SK-N-SH treated with all-trans-retinoic acid at 6 μM for 48 hours (cell line): ENCODE measurements around the gene TTC27.

Source experiments
- ARNTL ChIP-seq: fragments of 450-650 bp; formaldehyde crosslinking; IDR thresholded peaks from 2 replicates; pipeline ENCODE4 v1.5.0; 2020; ENCODE audit warnings: low read depth, mild to moderate bottlenecking, moderate library complexity, borderline replicate concordance
- BACH2 ChIP-seq: fragments of 250-450 bp; sonication (Bioruptor Pico); IDR thresholded peaks from 2 replicates; pipeline ENCODE4 v1.9.0; 2021; ENCODE audit warnings: mild to moderate bottlenecking, borderline replicate concordance
- CREB5 ChIP-seq: fragments of 250-450 bp; sonication (Bioruptor Pico); IDR thresholded peaks from 2 replicates; pipeline ENCODE4 v1.5.1; 2020; ENCODE audit warnings: low read depth, mild to moderate bottlenecking, moderate library complexity
- CSDC2 ChIP-seq: fragments of 250-450 bp; sonication (Bioruptor Pico); IDR thresholded peaks from 2 replicates; pipeline ENCODE4 v1.5.0; 2020; ENCODE audit warnings: mild to moderate bottlenecking, moderate library complexity
- ESRRG ChIP-seq: fragments of 250-450 bp; sonication (Bioruptor Pico); IDR thresholded peaks from 2 replicates; pipeline ENCODE4 v1.6.1; 2021; ENCODE audit warnings: mild to moderate bottlenecking
- ISL1 ChIP-seq: fragments of 250-450 bp; sonication (Bioruptor Pico); IDR thresholded peaks from 2 replicates; pipeline ENCODE4 v2.1.2; 2022; ENCODE audit warnings: mild to moderate bottlenecking, moderate library complexity
- PPARA ChIP-seq: fragments of 250-450 bp; sonication (Bioruptor Pico); IDR thresholded peaks from 2 replicates; pipeline ENCODE4 v1.5.0; 2020; ENCODE audit warnings: mild to moderate bottlenecking, borderline replicate concordance
- RARB ChIP-seq: fragments of 250-450 bp; sonication (Bioruptor Pico); IDR thresholded peaks from 2 replicates; pipeline ENCODE4 v1.8.0; 2021; ENCODE audit warnings: mild to moderate bottlenecking, moderate library complexity
- SNAI2 ChIP-seq: fragments of 250-450 bp; sonication (Bioruptor Pico); IDR thresholded peaks from 2 replicates; pipeline ENCODE4 v1.5.0; 2020; ENCODE audit warnings: mild to moderate bottlenecking, moderate library complexity
- ZFP3 ChIP-seq: fragments of 250-450 bp; sonication (Bioruptor Pico); IDR thresholded peaks from 2 replicates; pipeline ENCODE4 v1.5.0; 2020; ENCODE audit warnings: mild to moderate bottlenecking, moderate library complexity
- ZFP30 ChIP-seq: fragments of 450-650 bp; formaldehyde crosslinking; IDR thresholded peaks from 2 replicates; pipeline ENCODE4 v1.5.0; 2022; ENCODE audit warnings: mild to moderate bottlenecking, moderate library complexity
- ZNF70 ChIP-seq: fragments of 450-650 bp; formaldehyde crosslinking; IDR thresholded peaks from 2 replicates; pipeline ENCODE4 v1.5.0; 2020; ENCODE audit warnings: mild to moderate bottlenecking, moderate library complexity
- ZNF8 ChIP-seq: fragments of 450-650 bp; formaldehyde crosslinking; IDR thresholded peaks from 2 replicates; pipeline ENCODE4 v1.5.0; 2020; ENCODE audit warnings: mild to moderate bottlenecking, moderate library complexity
- TF ChIP-seq, protein P1 (sequence below): fragments of 250-450 bp; sonication (Bioruptor Pico); IDR thresholded peaks from 2 replicates; pipeline ENCODE4 v1.8.0; 2020; ENCODE audit warnings: mild to moderate bottlenecking, moderate library complexity, borderline replicate concordance

DNA sequence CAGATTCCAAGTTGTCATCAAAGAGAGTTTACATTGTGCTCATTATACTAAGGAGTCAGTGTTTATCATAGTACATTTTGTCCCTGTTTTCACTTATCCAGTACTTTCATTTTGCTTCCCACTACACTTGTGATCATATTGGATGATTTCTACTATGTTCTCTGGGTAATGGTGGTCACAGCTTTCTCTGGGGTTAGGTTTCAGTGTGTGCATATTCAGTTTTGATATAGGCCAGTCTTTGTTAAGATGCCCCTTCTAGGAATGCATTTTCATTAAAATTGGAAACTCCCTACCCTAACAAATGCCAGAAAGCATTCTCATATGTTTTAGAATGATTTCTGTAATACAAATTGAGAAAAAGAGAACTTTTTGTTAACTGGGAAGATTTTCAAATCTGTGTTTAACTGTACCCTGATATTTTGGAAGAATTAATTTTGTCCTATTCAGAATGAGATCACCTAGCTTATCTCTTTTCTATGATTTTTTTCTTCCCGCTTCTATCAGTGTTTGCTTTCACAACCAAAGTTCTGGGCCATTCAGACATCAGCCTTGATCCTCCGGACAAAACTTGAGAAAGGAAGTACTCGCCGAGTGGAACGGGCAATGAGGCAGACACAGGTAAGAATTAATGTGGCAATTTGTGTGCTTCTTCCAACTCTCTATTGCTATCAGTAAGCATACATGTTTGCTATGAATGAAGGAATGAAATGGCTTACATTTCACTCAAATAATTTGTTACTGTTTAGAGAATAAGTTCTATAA, 74.6 kb downstream of the TTC27 start:
- no peak for TF ChIP-seq ARNTL (CRISPR knock-in tag)
- no peak for TF ChIP-seq ESRRG (CRISPR knock-in tag)
- no peak for TF ChIP-seq ZFP30 (CRISPR knock-in tag)
- TF ChIP-seq BACH2 (CRISPR knock-in tag): no peak
- TF ChIP-seq RARB (CRISPR knock-in tag): no peak
- no peak for TF ChIP-seq PPARA (CRISPR knock-in tag)
- TF ChIP-seq CSDC2: no peak
- no peak for TF ChIP-seq ZFP3 (CRISPR knock-in tag)
- no peak for TF ChIP-seq ZNF70 (CRISPR knock-in tag)
- TF ChIP-seq ISL1 (CRISPR knock-in tag): no peak
- no peak for TF ChIP-seq SNAI2 (CRISPR knock-in tag)
- TF ChIP-seq ZNF8: no peak
- TF ChIP-seq, protein P1, sequence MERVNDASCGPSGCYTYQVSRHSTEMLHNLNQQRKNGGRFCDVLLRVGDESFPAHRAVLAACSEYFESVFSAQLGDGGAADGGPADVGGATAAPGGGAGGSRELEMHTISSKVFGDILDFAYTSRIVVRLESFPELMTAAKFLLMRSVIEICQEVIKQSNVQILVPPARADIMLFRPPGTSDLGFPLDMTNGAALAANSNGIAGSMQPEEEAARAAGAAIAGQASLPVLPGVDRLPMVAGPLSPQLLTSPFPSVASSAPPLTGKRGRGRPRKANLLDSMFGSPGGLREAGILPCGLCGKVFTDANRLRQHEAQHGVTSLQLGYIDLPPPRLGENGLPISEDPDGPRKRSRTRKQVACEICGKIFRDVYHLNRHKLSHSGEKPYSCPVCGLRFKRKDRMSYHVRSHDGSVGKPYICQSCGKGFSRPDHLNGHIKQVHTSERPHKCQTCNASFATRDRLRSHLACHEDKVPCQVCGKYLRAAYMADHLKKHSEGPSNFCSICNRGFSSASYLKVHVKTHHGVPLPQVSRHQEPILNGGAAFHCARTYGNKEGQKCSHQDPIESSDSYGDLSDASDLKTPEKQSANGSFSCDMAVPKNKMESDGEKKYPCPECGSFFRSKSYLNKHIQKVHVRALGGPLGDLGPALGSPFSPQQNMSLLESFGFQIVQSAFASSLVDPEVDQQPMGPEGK: no peak
- no peak for TF ChIP-seq CREB5 (CRISPR knock-in tag)
